Fibroblast of lung (primary cell): ENCODE results near the gene FHIT.

Source experiments
- CTCF ChIP-seq, 2 donors: IDR thresholded peaks in 1 of 2; conservative IDR thresholded peaks in 1 of 2; 1 replicate in 1 of 2; 2 replicates in 1 of 2; pipeline ENCODE4 v1.5.1; 2011 to 2012; ENCODE audit warnings: low read length in 2 of 2, control low read depth in 1 of 2, inconsistent platforms in 1 of 2, low read depth in 1 of 2, mild to moderate bottlenecking in 1 of 2
- EZH2 ChIP-seq: IDR thresholded peaks from 2 replicates; pipeline ENCODE4 v1.5.1; 2012; ENCODE audit warnings: low read length, control low read depth, mild to moderate bottlenecking; ENCODE audit errors: missing control alignments

- TF ChIP-seq CTCF (conservative IDR thresholded peaks at IDR 0.05 in 1 of 2, IDR thresholded peaks at IDR 0.05 in 1 of 2; ENCODE audit: low read depth in 1 of 2, low read length in 2 of 2) (no peak), EZH2 (no peak)
Measured at GRCh38 chr3:59997583-59997982, 1253.7 kb downstream of the FHIT start.
